Progenitor cell of endocrine pancreas (in vitro differentiated cells): ENCODE data around the gene SIRT7. TPM values are rescaled to one million over a fixed set of nuclear protein-coding genes. Genes with fewer than 3 reads are reported as not detected.
A peak's percentile ranks its signal among the peaks of the same experiment; 100 is the strongest.

ENCODE experiments used
- DNase-seq: peaks from one replicate; pipeline ENCODE4 v3.0.0; 2021; ENCODE audit warnings: low spot score; ENCODE audit not compliant: unreplicated experiment
- H3K27ac Mint-ChIP-seq: 2 replicates; pipeline ENCODE4 v1.8.0; 2021; ENCODE audit warnings: mild to moderate bottlenecking, moderate library complexity, mixed read lengths
- H3K27me3 Mint-ChIP-seq: 2 replicates; pipeline ENCODE4 v1.8.0; 2021; ENCODE audit warnings: mixed read lengths
- H3K36me3 Mint-ChIP-seq: 2 replicates; pipeline ENCODE4 v1.8.0; 2022; ENCODE audit warnings: mixed read lengths; ENCODE audit not compliant: insufficient read depth
- H3K4me1 Mint-ChIP-seq: 2 replicates; pipeline ENCODE4 v1.8.0; 2021; ENCODE audit warnings: low read depth, mixed read lengths
- H3K4me3 Mint-ChIP-seq: 2 replicates; pipeline ENCODE4 v1.8.0; 2021; ENCODE audit warnings: low read depth, mild to moderate bottlenecking, moderate library complexity, mixed read lengths
- H3K9me3 Mint-ChIP-seq: 2 replicates; pipeline ENCODE4 v1.8.0; 2021; ENCODE audit warnings: low read depth, mixed read lengths
- total RNA-seq: library from RNA; stranded (reverse); gene quantifications from 2 replicates; pipeline ENCODE4 v1.2.1, GENCODE V29; 2021
- TF ChIP-seq, protein P1 (sequence below): fragments of 200-600 bp; sonication (generic); IDR thresholded peaks from one replicate; pipeline ENCODE4 v1.5.0; 2021; ENCODE audit warnings: antibody characterized with exemption, mild to moderate bottlenecking; ENCODE audit not compliant: unreplicated experiment

The SIRT7 gene
- total RNA-seq, 1 donor from 2014 or later = 34.0 TPM

DNA sequence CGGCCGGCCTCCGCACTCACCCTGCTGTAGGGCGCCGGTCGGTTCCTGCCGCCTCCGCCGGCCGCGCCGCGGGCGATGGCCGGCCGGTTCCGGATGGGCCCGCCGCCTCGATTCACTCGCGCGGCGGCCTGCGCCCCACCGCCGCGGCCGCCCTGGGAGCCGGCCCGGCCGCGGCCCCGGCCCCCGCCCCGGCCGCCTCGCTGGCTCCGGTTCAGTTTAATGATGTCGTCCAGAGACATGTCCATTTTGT is 26.7 kb downstream of the SIRT7 start:
- peak overlapping the region; percentile 93 for H3K4me3 Mint-ChIP-seq
- peak overlapping the region; percentile 99 for H3K27ac Mint-ChIP-seq
- TF ChIP-seq, protein P1, sequence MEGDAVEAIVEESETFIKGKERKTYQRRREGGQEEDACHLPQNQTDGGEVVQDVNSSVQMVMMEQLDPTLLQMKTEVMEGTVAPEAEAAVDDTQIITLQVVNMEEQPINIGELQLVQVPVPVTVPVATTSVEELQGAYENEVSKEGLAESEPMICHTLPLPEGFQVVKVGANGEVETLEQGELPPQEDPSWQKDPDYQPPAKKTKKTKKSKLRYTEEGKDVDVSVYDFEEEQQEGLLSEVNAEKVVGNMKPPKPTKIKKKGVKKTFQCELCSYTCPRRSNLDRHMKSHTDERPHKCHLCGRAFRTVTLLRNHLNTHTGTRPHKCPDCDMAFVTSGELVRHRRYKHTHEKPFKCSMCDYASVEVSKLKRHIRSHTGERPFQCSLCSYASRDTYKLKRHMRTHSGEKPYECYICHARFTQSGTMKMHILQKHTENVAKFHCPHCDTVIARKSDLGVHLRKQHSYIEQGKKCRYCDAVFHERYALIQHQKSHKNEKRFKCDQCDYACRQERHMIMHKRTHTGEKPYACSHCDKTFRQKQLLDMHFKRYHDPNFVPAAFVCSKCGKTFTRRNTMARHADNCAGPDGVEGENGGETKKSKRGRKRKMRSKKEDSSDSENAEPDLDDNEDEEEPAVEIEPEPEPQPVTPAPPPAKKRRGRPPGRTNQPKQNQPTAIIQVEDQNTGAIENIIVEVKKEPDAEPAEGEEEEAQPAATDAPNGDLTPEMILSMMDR = no peak
- DNase-seq = no peak
- no peaks in the 10 kb centered on the region for H3K27me3 Mint-ChIP-seq
- H3K36me3 Mint-ChIP-seq = peaks cover 15% of the 10 kb centered on the region
- H3K4me1 Mint-ChIP-seq = peaks cover 5% of the 10 kb centered on the region
- no peaks in the 10 kb centered on the region for H3K9me3 Mint-ChIP-seq

DNA sequence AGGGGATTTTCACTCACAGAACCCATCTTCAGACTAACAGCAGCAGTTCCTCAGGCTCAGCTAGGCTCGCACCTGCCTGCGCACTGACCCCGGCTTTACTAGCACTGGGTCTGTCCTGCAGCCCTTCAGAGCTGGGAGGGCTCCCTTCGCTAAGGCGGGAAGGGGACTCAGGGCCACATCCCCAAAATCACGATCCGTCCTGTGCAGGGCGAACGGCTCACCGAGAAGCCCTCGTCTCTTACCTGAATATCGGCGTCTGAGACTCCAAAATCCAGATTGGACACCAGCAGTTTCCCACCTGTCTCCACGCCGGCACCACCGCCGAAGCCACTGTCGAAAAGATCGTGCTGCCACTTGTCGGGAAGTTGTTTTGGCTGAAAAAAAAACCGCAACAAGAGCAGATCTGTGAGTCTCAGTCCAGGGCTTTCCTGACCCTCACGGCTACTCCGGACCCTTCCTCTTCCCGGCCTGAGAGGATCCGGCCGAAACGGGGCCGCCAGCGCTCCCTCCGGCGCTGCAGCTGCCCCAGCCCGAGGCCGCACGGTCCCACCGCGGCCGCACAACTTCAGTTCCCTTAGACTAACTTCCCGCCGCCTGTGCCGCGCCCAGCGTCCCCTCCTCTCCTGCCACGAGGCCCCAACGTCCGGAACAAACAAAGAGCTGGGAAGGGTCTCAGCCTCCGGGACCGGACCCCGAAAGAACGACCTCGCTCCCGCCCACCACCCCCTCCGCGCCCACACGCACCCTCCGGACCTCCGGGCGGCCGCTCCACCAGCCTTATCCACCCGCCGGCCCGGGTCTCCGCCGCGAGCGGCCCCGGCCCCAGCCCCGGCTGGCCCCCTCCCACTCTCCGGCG is 27.3 kb downstream of the SIRT7 start:
- no peak for DNase-seq
- H3K27me3 Mint-ChIP-seq = no peaks in the 10 kb centered on the region
- H3K4me1 Mint-ChIP-seq = peaks cover 5% of the 10 kb centered on the region
- H3K36me3 Mint-ChIP-seq = peaks cover 16% of the 10 kb centered on the region
- peak overlapping the region; percentile 95 for H3K27ac Mint-ChIP-seq
- H3K9me3 Mint-ChIP-seq = no peaks in the 10 kb centered on the region
- TF ChIP-seq, protein P1 = no peak
- H3K4me3 Mint-ChIP-seq = peak overlapping the region; percentile 84

GRCh38 chr17:81889602-81890001 is 28.4 kb downstream of the SIRT7 start:
- Mint-ChIP-seq H3K9me3 (no peaks in the 10 kb centered on the region), H3K27ac (peak overlapping the region; percentile 33), H3K4me1 (peaks cover 5% of the 10 kb centered on the region), H3K27me3 (no peaks in the 10 kb centered on the region), H3K4me3 (peak overlapping the region; percentile 84), H3K36me3 (peaks cover 17% of the 10 kb centered on the region)
- no peak for DNase-seq
- TF ChIP-seq, protein P1 = no peak

DNA sequence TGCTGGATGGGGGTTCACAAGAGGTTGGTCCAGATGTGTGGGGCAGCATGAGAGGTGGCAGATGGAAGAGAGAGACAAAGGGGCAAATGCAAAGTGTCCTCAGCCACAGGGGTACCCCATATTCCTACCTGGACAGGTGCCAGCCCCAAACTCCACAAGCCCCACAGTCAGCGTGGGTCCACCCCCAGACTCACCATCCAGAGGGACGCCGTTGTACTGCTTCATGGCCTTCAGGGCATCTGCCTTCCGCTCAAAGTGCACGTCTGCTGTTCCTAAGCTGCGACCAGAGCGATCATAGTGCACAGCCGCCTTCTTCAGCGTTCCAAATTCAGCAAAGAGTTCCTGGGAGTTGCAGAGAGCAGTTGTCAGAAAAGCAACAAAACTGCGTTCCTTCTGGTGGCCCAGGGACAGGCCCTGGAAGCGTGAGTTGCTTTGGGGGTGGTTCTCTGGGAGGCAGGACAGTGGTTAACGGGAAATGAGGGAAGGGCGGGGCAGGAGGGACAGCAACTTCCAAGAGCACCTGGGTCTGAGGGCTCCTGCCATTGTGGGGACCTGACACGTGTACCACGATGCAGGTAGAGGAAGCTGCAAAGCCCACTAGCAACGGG is 28.9 kb downstream of the SIRT7 start:
- H3K36me3 Mint-ChIP-seq = peaks cover 17% of the 10 kb centered on the region
- H3K4me1 Mint-ChIP-seq = peaks cover 5% of the 10 kb centered on the region
- TF ChIP-seq, protein P1 = no peak
- peak overlapping the region; percentile 84 for H3K4me3 Mint-ChIP-seq
- no peaks in the 10 kb centered on the region for H3K27me3 Mint-ChIP-seq
- H3K27ac Mint-ChIP-seq = peak overlapping the region; percentile 33
- no peaks in the 10 kb centered on the region for H3K9me3 Mint-ChIP-seq
- no peak for DNase-seq

- TF ChIP-seq, protein P1 = no peak
- Mint-ChIP-seq H3K4me1 (peaks cover 5% of the 10 kb centered on the region), H3K4me3 (peak overlapping the region; percentile 62), H3K27me3 (no peaks in the 10 kb centered on the region), H3K27ac (peak overlapping the region; percentile 52), H3K9me3 (no peaks in the 10 kb centered on the region), H3K36me3 (peaks cover 17% of the 10 kb centered on the region)
- DNase-seq = no peak
These were observed 29.6 kb downstream of the SIRT7 start for GRCh38 chr17:81888105-81888987.
